K562 (cell line): Measurements from ENCODE around the gene IL5. TPM values are rescaled to one million over a fixed set of nuclear protein-coding genes. Genes with fewer than 3 reads are reported as not detected.

Experiments used
- C11orf30 ChIP-seq: fragments of 450-650 bp; IDR thresholded peaks from 2 replicates; pipeline ENCODE4 v1.6.1; 2016; ENCODE audit warnings: low read depth, mild to moderate bottlenecking
- CREBBP ChIP-seq: IDR thresholded peaks from one replicate; pipeline ENCODE4 v1.6.1; 2012; ENCODE audit warnings: low read depth, mild to moderate bottlenecking, control low read depth, inconsistent platforms, low read length
- ERF ChIP-seq: fragments of 450-650 bp; formaldehyde crosslinking; IDR thresholded peaks from 2 replicates; pipeline ENCODE4 v1.4.0; 2020; ENCODE audit warnings: mild to moderate bottlenecking, mixed read lengths
- GTF2B ChIP-seq: IDR thresholded peaks from 2 replicates; pipeline ENCODE4 v1.6.1; 2011; ENCODE audit not compliant: insufficient read length; ENCODE audit errors: extremely low read depth
- HEY1 ChIP-seq: fragments of 250-450 bp; sonication (Bioruptor Pico); IDR thresholded peaks from 2 replicates; pipeline ENCODE4 v1.5.0; 2020; ENCODE audit warnings: mild to moderate bottlenecking, moderate library complexity, borderline replicate concordance
- LARP7 ChIP-seq: fragments of 450-650 bp; IDR thresholded peaks from 2 replicates; pipeline ENCODE4 v1.6.1; 2016
- MLX ChIP-seq, 2 experiments: fragments of 450-650 bp in 1 of 2; sonication (generic) in 1 of 2; formaldehyde crosslinking; conservative IDR thresholded peaks; 2 replicates each; pipeline versions ENCODE4 v1.4.0 to v1.8.1; 2020 to 2022; ENCODE audit warnings: mild to moderate bottlenecking in 1 of 2, missing genetic modification reagents in 1 of 2
- MNT ChIP-seq, 2 experiments: fragments of 450-650 bp; conservative IDR thresholded peaks; 2 replicates each; pipeline ENCODE4 v1.6.1; 2017; ENCODE audit warnings: mild to moderate bottlenecking in 2 of 2, moderate library complexity in 2 of 2
- TAF9B ChIP-seq: fragments of 450-650 bp; IDR thresholded peaks from 2 replicates; pipeline ENCODE4 v1.6.1; 2018; ENCODE audit warnings: mild to moderate bottlenecking; ENCODE audit not compliant: partially characterized antibody
- XRCC5 ChIP-seq: fragments of 200-400 bp; formaldehyde crosslinking; IDR thresholded peaks from 2 replicates; pipeline ENCODE4 v1.6.1; 2017; ENCODE audit warnings: low read depth, mild to moderate bottlenecking, low read length
- ZNF263 ChIP-seq: sonication (generic); formaldehyde crosslinking; IDR thresholded peaks from 2 replicates; pipeline ENCODE4 v1.8.0; 2022; ENCODE audit warnings: mild to moderate bottlenecking, missing genetic modification reagents, borderline replicate concordance
- ZNF347 ChIP-seq: fragments of 450-650 bp; formaldehyde crosslinking; IDR thresholded peaks from 2 replicates; pipeline ENCODE4 v1.4.0; 2020; ENCODE audit warnings: low read depth, mild to moderate bottlenecking, moderate library complexity
- ZNF436 ChIP-seq: fragments of 250-450, 450-650 bp; sonication (Bioruptor Pico); formaldehyde crosslinking; IDR thresholded peaks from 2 replicates; pipeline ENCODE4 v1.7.0; 2020; ENCODE audit warnings: mild to moderate bottlenecking
- ZNF518B ChIP-seq: fragments of 250-450 bp; sonication (Bioruptor Pico); IDR thresholded peaks from 2 replicates; pipeline ENCODE4 v1.5.0; 2021; ENCODE audit warnings: mild to moderate bottlenecking, moderate library complexity
- ZNF592 ChIP-seq: fragments of 450-650 bp; IDR thresholded peaks from 2 replicates; pipeline ENCODE4 v1.6.1; 2017; ENCODE audit warnings: antibody characterized with exemption, mild to moderate bottlenecking
- polyA plus RNA-seq, 8 experiments: library from polyadenylated mRNA; depleted of rRNA in 4 of 8; stranded (reverse) in 5 of 8; unstranded in 3 of 8; fragments of >200 nt; fragmentation: Nextera tagmentation in 2 of 8; fragmentation: Illumina TruSeq in 1 of 8; extraction: Ambion mirVana in 2 of 8; extraction: Trizol in 1 of 8; gene quantifications; 2 replicates each; pipeline versions ENCODE4 v1.2.1 to v1.2.3, GENCODE V29; 2011 to 2014; ENCODE audit warnings: inconsistent platforms in 1 of 8, missing spikeins in 1 of 8
- total RNA-seq, 7 experiments: library from RNA; depleted of rRNA in 6 of 7; stranded (reverse); fragments of >200 nt in 6 of 7; fragmentation: Illumina TruSeq in 2 of 7; extraction: Trizol in 2 of 7; gene quantifications; 2 replicates each; pipeline versions ENCODE4 v1.2.1 to v1.2.3, GENCODE V29; 2011 to 2021; ENCODE audit warnings: low replicate concordance in 1 of 7

IL5 gene
- total and polyA plus RNA-seq, 9 of the 15 experiments (the other 6 are each of a cell fraction or from before 2014, with no cell fraction given) = 0.44 TPM; not detected in 8

GRCh38 chr5:132526974-132527564 lies 16.3 kb downstream of the IL5 start (continued):
- 0 out of 2 replicates have a peak, but pooled peaks have one; percentile 31 for TF ChIP-seq ZNF592
- no peak for TF ChIP-seq MLX (CRISPR knock-in tag; conservative IDR thresholded peaks at IDR 0.05)
- TF ChIP-seq ZNF518B = no peak
- no peak for TF ChIP-seq TAF9B
- no peak for TF ChIP-seq GTF2B
- no peak for TF ChIP-seq HEY1 (CRISPR knock-in tag)
- peak; percentile 68 for TF ChIP-seq C11orf30
- TF ChIP-seq MNT (conservative IDR thresholded peaks at IDR 0.05) = peak in 1 of 2 experiments; percentile 1; a peak in 1 of 4 replicates
- TF ChIP-seq ZNF347 (CRISPR knock-in tag) = no peak
- TF ChIP-seq ERF (CRISPR knock-in tag) = no peak
- no peak for TF ChIP-seq XRCC5
- no peak for TF ChIP-seq LARP7
- no peak for TF ChIP-seq ZNF263
- no peak for TF ChIP-seq CREBBP
- TF ChIP-seq ZNF436 = 0 out of 2 replicates have a peak, but pooled peaks have one; percentile 25
